Esophagus squamous epithelium (tissue), 4 donors: ENCODE data around the gene IVD.

ENCODE experiments used
- POLR2A ChIP-seq, 4 donors: fragments of 450-650 bp; IDR thresholded peaks; one replicate each; pipeline ENCODE4 v1.6.1; 2017; ENCODE audit warnings: antibody characterized with exemption in 4 of 4, mild to moderate bottlenecking in 4 of 4, moderate library complexity in 3 of 4
- TF ChIP-seq, protein P1 (sequence below), 6 experiments: fragments of 450-650 bp in 4 of 6; fragments of 200-600 bp in 2 of 6; sonication (generic) in 2 of 6; IDR thresholded peaks; one replicate each; pipeline ENCODE4 v1.5.1; 2016 to 2019; ENCODE audit warnings: antibody characterized with exemption in 6 of 6, mild to moderate bottlenecking in 4 of 6, moderate library complexity in 4 of 6

GRCh38 chr15:40355976-40356585, 49.5 kb upstream of the IVD start:
- TF ChIP-seq, protein P1, sequence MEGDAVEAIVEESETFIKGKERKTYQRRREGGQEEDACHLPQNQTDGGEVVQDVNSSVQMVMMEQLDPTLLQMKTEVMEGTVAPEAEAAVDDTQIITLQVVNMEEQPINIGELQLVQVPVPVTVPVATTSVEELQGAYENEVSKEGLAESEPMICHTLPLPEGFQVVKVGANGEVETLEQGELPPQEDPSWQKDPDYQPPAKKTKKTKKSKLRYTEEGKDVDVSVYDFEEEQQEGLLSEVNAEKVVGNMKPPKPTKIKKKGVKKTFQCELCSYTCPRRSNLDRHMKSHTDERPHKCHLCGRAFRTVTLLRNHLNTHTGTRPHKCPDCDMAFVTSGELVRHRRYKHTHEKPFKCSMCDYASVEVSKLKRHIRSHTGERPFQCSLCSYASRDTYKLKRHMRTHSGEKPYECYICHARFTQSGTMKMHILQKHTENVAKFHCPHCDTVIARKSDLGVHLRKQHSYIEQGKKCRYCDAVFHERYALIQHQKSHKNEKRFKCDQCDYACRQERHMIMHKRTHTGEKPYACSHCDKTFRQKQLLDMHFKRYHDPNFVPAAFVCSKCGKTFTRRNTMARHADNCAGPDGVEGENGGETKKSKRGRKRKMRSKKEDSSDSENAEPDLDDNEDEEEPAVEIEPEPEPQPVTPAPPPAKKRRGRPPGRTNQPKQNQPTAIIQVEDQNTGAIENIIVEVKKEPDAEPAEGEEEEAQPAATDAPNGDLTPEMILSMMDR (IDR thresholded peaks at IDR 0.05) = no peak
- TF ChIP-seq POLR2A (IDR thresholded peaks at IDR 0.05) = no peak
